H1 (cell line): ENCODE results near the gene NEGR1. TPM values are rescaled to one million over a fixed set of nuclear protein-coding genes. Genes with fewer than 3 reads are reported as not detected.

ENCODE experiments used
- CTCF ChIA-PET: fragments of 300-600 bp; sonication (Branson Sonifier 250); formaldehyde crosslinking; loops from one replicate; lab custom pipeline; 2021; ENCODE audit not compliant: partially characterized antibody; lab: Charles Lee
- POLR2A ChIA-PET: fragments of 300-600 bp; sonication (Branson Sonifier 250); formaldehyde crosslinking; loops from one replicate; lab custom pipeline; 2021; ENCODE audit warnings: inconsistent platforms; ENCODE audit not compliant: partially characterized antibody; lab: Charles Lee
- DNase-seq, 2 experiments: peaks; one replicate each; pipeline versions ENCODE4 v3.0.0 to v3.0.0-alpha.2; 2010 to 2022; ENCODE audit warnings: low spot score in 2 of 2, low read depth in 1 of 2, mixed read lengths in 1 of 2
- FAIRE-seq: peaks from 2 replicates; lab custom pipeline; 2011; peaks lifted over from hg19 to GRCh38; lab: Jason Lieb, UNC
- H2AFZ ChIP-seq: 2 replicates; pipeline ENCODE4 v1.8.1; 2012; ENCODE audit warnings: low read length, inconsistent platforms
- H2AK5ac ChIP-seq: 2 replicates; pipeline ENCODE4 v1.6.1; 2013; ENCODE audit warnings: low read depth, low read length
- H2BK120ac ChIP-seq: replicated peaks from 2 replicates; pipeline ENCODE3; 2013; ENCODE audit warnings: low read depth, low read length, inconsistent platforms
- H2BK12ac ChIP-seq: 2 replicates; pipeline ENCODE4 v1.6.1; 2013; ENCODE audit warnings: low read depth, low read length
- H2BK15ac ChIP-seq: 2 replicates; pipeline ENCODE4 v1.6.1; 2013; ENCODE audit warnings: low read length
- H2BK20ac ChIP-seq: 2 replicates; pipeline ENCODE4 v1.6.1; 2013; ENCODE audit warnings: low read length
- H2BK5ac ChIP-seq: 2 replicates; pipeline ENCODE4 v1.6.1; 2013; ENCODE audit warnings: low read depth, low read length
- H3K14ac ChIP-seq: 2 replicates; pipeline ENCODE4 v1.6.1; 2013; ENCODE audit warnings: inconsistent platforms; ENCODE audit not compliant: insufficient read length
- H3K18ac ChIP-seq: 2 replicates; pipeline ENCODE4 v1.6.1; 2013; ENCODE audit warnings: low read length; ENCODE audit errors: extremely low read depth
- H3K23ac ChIP-seq: 2 replicates; pipeline ENCODE4 v1.6.1; 2013; ENCODE audit warnings: inconsistent platforms; ENCODE audit not compliant: insufficient read length
- H3K23me2 ChIP-seq: 2 replicates; pipeline ENCODE4 v1.6.1; 2013; ENCODE audit warnings: low read depth, low read length
- H3K27ac ChIP-seq: 2 replicates; pipeline ENCODE4 v1.6.1; 2011; ENCODE audit warnings: low read depth, low read length, inconsistent platforms
- H3K27me3 ChIP-seq, 4 experiments: replicated peaks in 1 of 4; 1 replicate in 1 of 4; 2 replicates in 3 of 4; pipeline versions ENCODE4 v1.6.1 to v1.8.1; 2011 to 2013; ENCODE audit warnings: low read length in 3 of 4, mild to moderate bottlenecking in 3 of 4, inconsistent platforms in 2 of 4, mixed read lengths in 2 of 4, moderate library complexity in 1 of 4; ENCODE audit not compliant: control insufficient read depth in 3 of 4, insufficient read depth in 3 of 4; ENCODE audit errors: extremely low read depth in 1 of 4
- H3K36me3 ChIP-seq, 4 experiments: 2 replicates each; pipeline versions ENCODE4 v1.6.1 to v1.8.1; 2011 to 2013; ENCODE audit warnings: mild to moderate bottlenecking in 4 of 4, low read length in 3 of 4, moderate library complexity in 2 of 4, control low read depth in 1 of 4, inconsistent platforms in 1 of 4; ENCODE audit not compliant: insufficient read depth in 4 of 4, control insufficient read depth in 2 of 4
- H3K4ac ChIP-seq: replicated peaks from 2 replicates; pipeline ENCODE3; 2013; ENCODE audit warnings: low read length, low read depth, mixed read lengths, inconsistent platforms; ENCODE audit not compliant: insufficient read length
- H3K4me1 ChIP-seq, 4 experiments: replicated peaks in 1 of 4; 1 replicate in 1 of 4; 2 replicates in 3 of 4; pipeline versions ENCODE4 v1.6.1 to v1.8.1; 2011 to 2013; ENCODE audit warnings: low read length in 3 of 4, inconsistent platforms in 2 of 4, mixed read lengths in 1 of 4; ENCODE audit not compliant: insufficient read depth in 4 of 4, control insufficient read depth in 3 of 4
- H3K4me2 ChIP-seq, 2 experiments: 2 replicates each; pipeline versions ENCODE4 v1.6.1 to v1.8.1; 2011 to 2013; ENCODE audit warnings: low read depth in 2 of 2, low read length in 2 of 2, control low read depth in 1 of 2, inconsistent platforms in 1 of 2, mild to moderate bottlenecking in 1 of 2; ENCODE audit not compliant: insufficient read depth in 1 of 2
- H3K4me3 ChIP-seq, 4 experiments: fragments of 200-600, 300-600 bp in 1 of 4; sonication (generic), shearing (Covaris generic), sonication (Bioruptor Twin) in 1 of 4; 2 replicates each; pipeline versions ENCODE4 v1.5.1 to v1.8.1; 2011 to 2016; ENCODE audit warnings: low read length in 4 of 4, low read depth in 3 of 4, control low read depth in 2 of 4, inconsistent platforms in 2 of 4, mild to moderate bottlenecking in 2 of 4, mixed read lengths in 1 of 4, moderate library complexity in 1 of 4; ENCODE audit not compliant: insufficient read depth in 2 of 4; ENCODE audit errors: extremely low read depth in 1 of 4
- H3K56ac ChIP-seq: replicated peaks from 2 replicates; pipeline ENCODE3; 2013; ENCODE audit warnings: low read depth, mild to moderate bottlenecking, mixed read lengths, low read length, inconsistent platforms; ENCODE audit not compliant: insufficient read length
- H3K79me1 ChIP-seq: 2 replicates; pipeline ENCODE4 v1.6.1; 2013; ENCODE audit warnings: low read depth, low read length, control low read depth
- H3K79me2 ChIP-seq, 2 experiments: 2 replicates each; pipeline versions ENCODE4 v1.6.1 to v1.8.1; 2012 to 2013; ENCODE audit warnings: low read length in 2 of 2, mild to moderate bottlenecking in 2 of 2, inconsistent platforms in 1 of 2; ENCODE audit not compliant: insufficient read depth in 2 of 2, control insufficient read depth in 1 of 2
- H3K9ac ChIP-seq, 4 experiments: replicated peaks in 1 of 4; 1 replicate in 1 of 4; 2 replicates in 3 of 4; pipeline versions ENCODE4 v1.6.1 to v1.8.1; 2011 to 2013; ENCODE audit warnings: low read depth in 3 of 4, low read length in 3 of 4, control low read depth in 2 of 4, mild to moderate bottlenecking in 2 of 4, moderate library complexity in 2 of 4, inconsistent platforms in 1 of 4; ENCODE audit errors: extremely low read depth in 1 of 4
- H3K9me3 ChIP-seq, 2 experiments: 2 replicates each; pipeline versions ENCODE4 v1.6.1 to v1.8.1; 2012 to 2013; ENCODE audit warnings: mild to moderate bottlenecking in 2 of 2, moderate library complexity in 2 of 2, control low read depth in 1 of 2, inconsistent platforms in 1 of 2, low read depth in 1 of 2, low read length in 1 of 2, mixed read lengths in 1 of 2; ENCODE audit not compliant: insufficient read depth in 2 of 2
- H4K20me1 ChIP-seq, 2 experiments: replicated peaks in 1 of 2; 2 replicates each; pipeline versions ENCODE3 to v1.8.1; 2011 to 2013; ENCODE audit warnings: inconsistent platforms in 2 of 2, low read length in 2 of 2, mild to moderate bottlenecking in 1 of 2; ENCODE audit not compliant: insufficient read depth in 2 of 2, control insufficient read depth in 1 of 2
- H4K5ac ChIP-seq: 2 replicates; pipeline ENCODE4 v1.6.1; 2013; ENCODE audit warnings: low read length, low read depth, mixed read lengths, inconsistent platforms; ENCODE audit not compliant: insufficient read length
- H4K8ac ChIP-seq: 2 replicates; pipeline ENCODE4 v1.8.0; 2013; ENCODE audit warnings: mild to moderate bottlenecking, moderate library complexity, low read length, inconsistent platforms; ENCODE audit not compliant: insufficient read depth; ENCODE audit errors: extremely low read depth
- H4K91ac ChIP-seq: replicated peaks from 2 replicates; pipeline ENCODE3; 2013; ENCODE audit warnings: low read length, mixed read lengths, inconsistent platforms; ENCODE audit not compliant: insufficient read length
- BACH1 ChIP-seq: IDR thresholded peaks from 2 replicates; pipeline ENCODE4 v1.6.1; 2012; ENCODE audit warnings: low read length, improper control_type of control experiment
- BCL11A ChIP-seq, 2 experiments: IDR thresholded peaks; one replicate each; pipeline ENCODE4 v1.6.1; 2011; ENCODE audit warnings: low read depth in 2 of 2, low read length in 2 of 2, mild to moderate bottlenecking in 2 of 2
- CBX8 ChIP-seq: fragments of 300-800, 300-1000 bp; sonication (generic); IDR thresholded peaks from 2 replicates; pipeline ENCODE4 v1.7.1; 2016; ENCODE audit warnings: low read depth, low read length, borderline replicate concordance
- EP300 ChIP-seq, 2 experiments: IDR thresholded peaks; 1 replicate in 1 of 2; 2 replicates in 1 of 2; pipeline ENCODE4 v1.6.1; 2011 to 2012; ENCODE audit warnings: low read depth in 2 of 2, low read length in 2 of 2, mild to moderate bottlenecking in 2 of 2, borderline replicate concordance in 1 of 2, inconsistent platforms in 1 of 2, moderate library complexity in 1 of 2
- EZH2 ChIP-seq: fragments of 200-600 bp; sonication (generic); IDR thresholded peaks from 2 replicates; pipeline ENCODE4 v1.7.1; 2012; ENCODE audit warnings: low read depth, mild to moderate bottlenecking, moderate library complexity, low read length, inconsistent platforms; ENCODE audit not compliant: severe bottlenecking
- NANOG ChIP-seq: IDR thresholded peaks from 2 replicates; pipeline ENCODE4 v1.6.1; 2011; ENCODE audit warnings: low read length, low read depth, mild to moderate bottlenecking, inconsistent platforms; ENCODE audit not compliant: insufficient read depth, poor library complexity, severe bottlenecking
- NRF1 ChIP-seq: IDR thresholded peaks from 2 replicates; pipeline ENCODE4 v1.6.1; 2011; ENCODE audit warnings: mild to moderate bottlenecking, low read depth, low read length, improper control_type of control experiment
- PHF8 ChIP-seq: fragments of 200-600 bp; sonication (generic); conservative IDR thresholded peaks from 2 replicates; pipeline ENCODE4 v1.7.1; 2012; ENCODE audit warnings: low read depth, mild to moderate bottlenecking, inconsistent platforms, low read length, moderate library complexity
- RBBP5 ChIP-seq: IDR thresholded peaks from 2 replicates; pipeline ENCODE4 v1.7.1; 2012; ENCODE audit warnings: low read depth, mild to moderate bottlenecking, inconsistent platforms, low read length, moderate library complexity, borderline replicate concordance
- RFX5 ChIP-seq: IDR thresholded peaks from 2 replicates; pipeline ENCODE4 v1.6.1; 2011; ENCODE audit warnings: low read depth, low read length, improper control_type of control experiment, borderline replicate concordance
- ZNF274 ChIP-seq: IDR thresholded peaks from 2 replicates; pipeline ENCODE4 v1.7.0; 2012; ENCODE audit warnings: low read length, borderline replicate concordance; ENCODE audit errors: extremely low read depth
- WGBS, 2 experiments: shearing (Covaris generic) in 1 of 2; methylation state at CpG; one replicate each; pipeline versions ENCODE4 v1.1.6 to v1.1.7; 2013 to 2015; ENCODE audit warnings: low lambda C conversion rate in 2 of 2, mixed read lengths in 2 of 2, inconsistent platforms in 1 of 2, low coverage in 1 of 2, missing lambda C conversion rate in 1 of 2; ENCODE audit not compliant: insufficient replicate concordance in 2 of 2, insufficient coverage in 1 of 2, insufficient read length in 1 of 2; ENCODE audit errors: extremely low coverage in 1 of 2, missing lambda C conversion rate in 1 of 2; 5-methylcytosine and 5-hydroxymethylcytosine counted together
- polyA plus RNA-seq, 7 experiments: library from polyadenylated mRNA; depleted of rRNA in 3 of 7; stranded (reverse) in 5 of 7; unstranded in 2 of 7; fragments of >200 nt in 5 of 7; fragments of 200-250 nt in 2 of 7; gene quantifications; 1 replicate in 5 of 7; 2 replicates in 1 of 7; 4 replicates in 1 of 7; pipeline versions ENCODE4 v1.2.1 to v1.2.3, GENCODE V29; 2011 to 2013; ENCODE audit warnings: missing spikeins in 2 of 7, mixed read lengths in 2 of 7
- total RNA-seq: library from RNA; stranded (reverse); fragmentation: NEBNext Ultra II Directional; extraction: Animal tissue kit (Norgen Biotek cat#: 25700); gene quantifications from 2 replicates; pipeline ENCODE4 v1.2.1, GENCODE V29; 2021
- TF ChIP-seq, protein P1 (sequence below): IDR thresholded peaks from 2 replicates; pipeline ENCODE4 v1.6.1; 2012; ENCODE audit warnings: low read length, inconsistent platforms

Gene NEGR1
- total and polyA plus RNA-seq, 2 of the 8 experiments (the other 6 are each of a cell fraction or from before 2014, with no cell fraction given), result 0.71 to 1.3 TPM

DNA sequence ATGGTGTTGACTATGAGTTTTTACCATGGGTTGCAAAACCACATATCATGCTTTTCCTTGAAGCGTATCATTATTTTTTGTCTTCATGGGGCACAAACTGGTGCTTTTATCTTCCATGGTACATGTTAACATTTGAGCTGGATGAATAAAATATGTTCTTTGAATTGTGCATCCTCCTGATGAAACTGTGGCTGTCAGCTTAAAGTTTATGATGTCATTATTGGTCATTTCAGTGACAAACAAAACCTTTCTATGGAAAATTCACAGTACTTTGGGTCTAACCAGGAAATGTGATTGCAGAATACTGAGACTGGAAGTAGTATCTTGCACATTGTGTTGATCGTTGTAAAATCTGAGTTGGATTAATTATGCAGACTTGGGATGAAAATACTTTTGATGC is 909.8 kb downstream of the NEGR1 start:
- Histone ChIP-seq H4K5ac (no peak overlapping the region), H2BK120ac (no peak overlapping the region), H4K20me1 (no peaks in the 10 kb centered on the region), H3K56ac (no peak overlapping the region), H2AFZ (no peak overlapping the region), H3K9me3 (no peaks in the 10 kb centered on the region), H2BK20ac (no peak overlapping the region), H3K18ac (no peak overlapping the region), H2BK15ac (no peak overlapping the region), H3K79me2 (no peaks in the 10 kb centered on the region), H3K4me3 (no peak overlapping the region), H3K27ac (no peak overlapping the region), H3K27me3 (no peaks in the 10 kb centered on the region), H4K8ac (no peak overlapping the region), H3K14ac (no peak overlapping the region), H2AK5ac (no peak overlapping the region), H2BK5ac (no peak overlapping the region), H3K23ac (no peak overlapping the region), H3K9ac (no peak overlapping the region), H3K4ac (no peak overlapping the region), H3K4me1 (no peaks in the 10 kb centered on the region), H3K79me1 (no peaks in the 10 kb centered on the region), H2BK12ac (no peak overlapping the region), H4K91ac (no peak overlapping the region), H3K23me2 (no peaks in the 10 kb centered on the region), H3K36me3 (no peaks in the 10 kb centered on the region), H3K4me2 (no peak overlapping the region)
- 92% methylated on average over 2 of the region's 2 CpGs; no CpG with 5 or more reads in 1 of the 2 experiments for WGBS, 2 experiments
- no peak for FAIRE-seq
- ChIA-PET CTCF (interaction anchor here (3.9 kb wide), 1 partner anchor 15 kb away, joined by 12 read pairs; no protein-coding TSS in a partner anchor), POLR2A (no interaction called here)
- no peak for DNase-seq
- no peak for TF ChIP-seq NANOG
- no peak for TF ChIP-seq RFX5
- TF ChIP-seq CBX8, result no peak
- TF ChIP-seq BCL11A (IDR thresholded peaks at IDR 0.05; ENCODE audit: low read depth in 2 of 2, low read length in 2 of 2), result no peak
- TF ChIP-seq PHF8, result no peak
- TF ChIP-seq RBBP5, result no peak
- TF ChIP-seq ZNF274, result no peak
- no peak for TF ChIP-seq BACH1
- TF ChIP-seq EP300 (IDR thresholded peaks at IDR 0.05; ENCODE audit: borderline replicate concordance in 1 of 2, low read depth in 2 of 2, low read length in 2 of 2), result no peak
- no peak for TF ChIP-seq EZH2
- TF ChIP-seq, protein P1, sequence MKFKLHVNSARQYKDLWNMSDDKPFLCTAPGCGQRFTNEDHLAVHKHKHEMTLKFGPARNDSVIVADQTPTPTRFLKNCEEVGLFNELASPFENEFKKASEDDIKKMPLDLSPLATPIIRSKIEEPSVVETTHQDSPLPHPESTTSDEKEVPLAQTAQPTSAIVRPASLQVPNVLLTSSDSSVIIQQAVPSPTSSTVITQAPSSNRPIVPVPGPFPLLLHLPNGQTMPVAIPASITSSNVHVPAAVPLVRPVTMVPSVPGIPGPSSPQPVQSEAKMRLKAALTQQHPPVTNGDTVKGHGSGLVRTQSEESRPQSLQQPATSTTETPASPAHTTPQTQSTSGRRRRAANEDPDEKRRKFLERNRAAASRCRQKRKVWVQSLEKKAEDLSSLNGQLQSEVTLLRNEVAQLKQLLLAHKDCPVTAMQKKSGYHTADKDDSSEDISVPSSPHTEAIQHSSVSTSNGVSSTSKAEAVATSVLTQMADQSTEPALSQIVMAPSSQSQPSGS, result no peak
- no peak for TF ChIP-seq NRF1
